Measurements from ENCODE around the gene ZP1. TPM values are rescaled to one million over a fixed set of nuclear protein-coding genes. Genes with fewer than 3 reads are reported as not detected.
A peak's percentile ranks its signal among the peaks of the same experiment; 100 is the strongest.

The ZP1 gene
- total RNA-seq, 1 donor from 2014 or later: 0.40 TPM

GRCh38 chr11:60923326-60923725, 56.0 kb downstream of the ZP1 start:
- Mint-ChIP-seq H3K36me3 (ENCODE audit: low read depth) (peaks cover 12% of the 10 kb centered on the region), H3K27ac (ENCODE audit: unreplicated experiment) (no peak overlapping the region), H3K27me3 (ENCODE audit: low read depth) (no peaks in the 10 kb centered on the region), H3K4me1 (ENCODE audit: low read depth) (peaks cover 23% of the 10 kb centered on the region), H3K4me3 (ENCODE audit: unreplicated experiment) (no peak overlapping the region), H3K9me3 (ENCODE audit: low read depth) (no peaks in the 10 kb centered on the region)
- no peak for TF ChIP-seq CTCF (IDR thresholded peaks at IDR 0.05)
- no peak for DNase-seq (ENCODE audit: low spot score)

GRCh38 chr11:60923800-60924109, 56.4 kb downstream of the ZP1 start:
- peaks cover 21% of the 10 kb centered on the region for H3K4me1 Mint-ChIP-seq (ENCODE audit: low read depth)
- H3K36me3 Mint-ChIP-seq (ENCODE audit: low read depth): peaks cover 12% of the 10 kb centered on the region
- H3K4me3 Mint-ChIP-seq (ENCODE audit: unreplicated experiment): peak overlapping the region; percentile 68
- H3K9me3 Mint-ChIP-seq (ENCODE audit: low read depth): no peaks in the 10 kb centered on the region
- no peak for TF ChIP-seq CTCF (IDR thresholded peaks at IDR 0.05)
- peak; percentile 81 for DNase-seq (ENCODE audit: low spot score)
- no peaks in the 10 kb centered on the region for H3K27me3 Mint-ChIP-seq (ENCODE audit: low read depth)
- H3K27ac Mint-ChIP-seq (ENCODE audit: unreplicated experiment): no peak overlapping the region

- peaks cover 15% of the 10 kb centered on the region for H3K4me1 Mint-ChIP-seq (ENCODE audit: low read depth)
- TF ChIP-seq CTCF (IDR thresholded peaks at IDR 0.05): peak; percentile 33
- DNase-seq (ENCODE audit: low spot score): peak; percentile 92
- peak within 1 kb of the TSS; percentile 68 for H3K4me3 Mint-ChIP-seq (ENCODE audit: unreplicated experiment)
- no peaks in the 10 kb centered on the region for H3K9me3 Mint-ChIP-seq (ENCODE audit: low read depth)
- no peak within 1 kb of the TSS for H3K27ac Mint-ChIP-seq (ENCODE audit: unreplicated experiment)
- no peaks in the 10 kb centered on the region for H3K27me3 Mint-ChIP-seq (ENCODE audit: low read depth)
- H3K36me3 Mint-ChIP-seq (ENCODE audit: low read depth): peaks cover 13% of the 10 kb centered on the region
Observed at GRCh38 chr11:60924110-60924905, 57.0 kb downstream of the ZP1 start, which contains the start of gene TMEM132A. Gene TMEM132A, plus strand, starts transcription at chr11:60924460. Its CDS starts 174 bp downstream, at chr11:60924634.

Other genes with a start within 250 kb of the ZP1 start
- not detected in 3 replicates for gene MS4A8, start 167.9 kb upstream of the ZP1 start, total RNA-seq
- gene MS4A18, start 142.8 kb upstream of the ZP1 start, total RNA-seq: not detected in 3 replicates
- not detected in 3 replicates for gene MS4A15, start 110.7 kb upstream of the ZP1 start, total RNA-seq
- gene MS4A10, start 82.2 kb upstream of the ZP1 start, total RNA-seq: not detected in 3 replicates
- 16.6 to 18.6 TPM (median 17.7 TPM) in 3 replicates for gene CCDC86, start 25.4 kb upstream of the ZP1 start, total RNA-seq
- gene PTGDR2, start 11.6 kb upstream of the ZP1 start, total RNA-seq: 0.12 TPM in 1 of 3 replicates, not detected in the others
- gene PRPF19, start 39.0 kb downstream of the ZP1 start, total RNA-seq: 48.4 to 51.3 TPM (median 48.6 TPM) in 3 replicates
- 97.0 to 124 TPM (median 104 TPM) in 3 replicates for gene TMEM109, start 46.6 kb downstream of the ZP1 start, total RNA-seq
- gene TMEM132A, start 56.9 kb downstream of the ZP1 start, total RNA-seq: 41.3 to 72.0 TPM (median 69.8 TPM) in 3 replicates
- 0.54 to 1.6 TPM (median 0.62 TPM) in 3 replicates for gene SLC15A3, start 84.6 kb downstream of the ZP1 start, total RNA-seq
- 0.33 TPM in 1 of 3 replicates, not detected in the others for gene CD6, start 104.1 kb downstream of the ZP1 start, total RNA-seq
- not detected in 3 replicates for gene CD5, start 234.9 kb downstream of the ZP1 start, total RNA-seq

Data from chondrocyte (in vitro differentiated cells).